B cell (primary cell): Measurements from ENCODE around the gene PARVB.

Experiments
- EZH2 ChIP-seq: IDR thresholded peaks from 2 replicates; pipeline ENCODE4 v1.6.1; 2012; ENCODE audit warnings: borderline replicate concordance, low read depth, mild to moderate bottlenecking, moderate library complexity, low read length; ENCODE audit not compliant: insufficient read depth, poor library complexity, severe bottlenecking
- TF ChIP-seq, protein P1 (sequence below): fragments of 200-600 bp; IDR thresholded peaks from one replicate; pipeline ENCODE4 v1.8.0; 2022; ENCODE audit warnings: antibody characterized with exemption, mild to moderate bottlenecking

DNA sequence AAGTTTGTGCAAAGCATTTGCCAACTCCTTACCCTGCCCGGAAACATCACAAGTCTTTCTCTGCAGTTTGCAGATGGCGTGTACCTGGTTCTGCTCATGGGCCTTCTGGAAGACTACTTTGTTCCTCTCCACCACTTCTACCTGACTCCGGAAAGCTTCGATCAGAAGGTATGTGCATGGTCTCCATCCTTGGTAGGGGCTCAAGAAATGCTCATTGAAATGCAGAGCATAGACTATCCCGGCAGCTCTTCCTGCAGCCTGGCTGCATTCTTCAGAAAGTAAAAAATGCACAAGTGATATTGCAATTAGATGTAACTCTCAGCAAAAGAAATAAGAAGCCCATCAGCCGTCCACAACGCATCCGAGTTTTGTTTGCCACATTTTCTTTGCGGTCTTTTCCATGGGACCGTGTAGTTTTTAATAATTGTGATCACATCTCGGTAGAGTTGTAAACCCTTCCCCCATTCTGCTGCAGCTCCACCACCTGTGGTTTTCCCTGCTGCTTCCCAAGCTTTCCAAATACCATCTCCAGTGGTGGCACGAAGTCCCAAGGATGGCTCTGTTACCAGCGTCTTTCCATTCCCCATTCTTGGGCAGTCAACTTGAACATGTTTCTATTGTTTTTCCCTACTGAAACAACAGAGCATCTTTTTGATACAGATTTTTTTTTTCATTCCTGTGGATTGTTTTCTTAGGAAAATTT, 134.0 kb downstream of the PARVB start:
- TF ChIP-seq, protein P1, sequence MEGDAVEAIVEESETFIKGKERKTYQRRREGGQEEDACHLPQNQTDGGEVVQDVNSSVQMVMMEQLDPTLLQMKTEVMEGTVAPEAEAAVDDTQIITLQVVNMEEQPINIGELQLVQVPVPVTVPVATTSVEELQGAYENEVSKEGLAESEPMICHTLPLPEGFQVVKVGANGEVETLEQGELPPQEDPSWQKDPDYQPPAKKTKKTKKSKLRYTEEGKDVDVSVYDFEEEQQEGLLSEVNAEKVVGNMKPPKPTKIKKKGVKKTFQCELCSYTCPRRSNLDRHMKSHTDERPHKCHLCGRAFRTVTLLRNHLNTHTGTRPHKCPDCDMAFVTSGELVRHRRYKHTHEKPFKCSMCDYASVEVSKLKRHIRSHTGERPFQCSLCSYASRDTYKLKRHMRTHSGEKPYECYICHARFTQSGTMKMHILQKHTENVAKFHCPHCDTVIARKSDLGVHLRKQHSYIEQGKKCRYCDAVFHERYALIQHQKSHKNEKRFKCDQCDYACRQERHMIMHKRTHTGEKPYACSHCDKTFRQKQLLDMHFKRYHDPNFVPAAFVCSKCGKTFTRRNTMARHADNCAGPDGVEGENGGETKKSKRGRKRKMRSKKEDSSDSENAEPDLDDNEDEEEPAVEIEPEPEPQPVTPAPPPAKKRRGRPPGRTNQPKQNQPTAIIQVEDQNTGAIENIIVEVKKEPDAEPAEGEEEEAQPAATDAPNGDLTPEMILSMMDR: no peak
- no peak for TF ChIP-seq EZH2
